GM12873 (cell line): ENCODE data around the gene HSPB6.

ENCODE experiments used
- TF ChIP-seq, protein P1 (sequence below): IDR thresholded peaks from 2 replicates; pipeline ENCODE4 v1.5.1; 2012; ENCODE audit warnings: low read depth, mild to moderate bottlenecking, moderate library complexity, low read length, control low read depth; ENCODE audit not compliant: insufficient read depth; ENCODE audit errors: missing control alignments

HSPB6 gene

DNA sequence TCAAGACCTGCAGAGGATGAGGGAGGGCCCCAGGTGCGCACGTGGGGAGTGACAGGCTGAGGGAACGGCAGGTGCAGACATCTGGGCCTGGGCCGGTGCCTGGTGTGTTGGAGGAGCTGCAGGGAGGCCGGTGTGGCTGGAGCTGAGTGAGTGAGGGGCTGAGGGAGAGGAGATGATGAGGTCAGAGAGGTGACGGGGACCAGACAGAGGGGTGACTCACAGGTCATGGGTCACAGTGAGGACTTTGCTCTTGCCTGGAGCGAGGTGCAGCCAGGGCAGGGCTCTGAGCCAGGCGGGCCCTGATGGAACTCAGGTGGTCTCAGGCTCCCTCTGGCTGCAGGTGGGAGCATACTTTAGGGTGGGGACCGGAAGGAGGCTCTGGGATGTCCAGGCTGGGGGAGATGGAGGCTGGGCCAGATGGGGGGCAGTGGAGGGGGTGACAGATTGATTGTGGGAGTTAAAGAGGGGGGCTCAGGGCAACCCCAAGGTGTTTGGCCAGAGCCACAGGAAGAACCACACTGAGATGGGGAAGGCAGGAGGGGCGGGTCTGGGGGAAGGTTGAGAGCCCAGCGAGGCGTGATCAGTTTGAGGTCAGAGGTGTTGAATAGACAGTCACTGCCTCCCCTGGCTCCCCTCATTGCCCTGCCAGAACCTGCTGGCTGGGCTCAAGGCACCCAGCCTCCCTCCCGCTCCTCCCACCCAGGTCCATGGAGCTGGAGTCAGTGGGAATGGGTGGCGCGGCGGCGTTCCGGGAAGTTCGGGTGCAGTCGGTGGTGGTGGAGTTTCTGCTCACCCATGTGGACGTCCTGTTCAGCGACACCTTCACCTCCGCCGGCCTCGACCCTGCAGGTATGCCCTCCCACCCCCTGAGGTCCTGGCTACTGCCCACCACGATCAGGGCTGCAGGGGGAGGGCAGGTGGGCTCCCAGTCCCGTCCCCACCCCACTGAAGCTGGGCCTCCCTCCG lies 26.9 kb upstream of the HSPB6 start:
- TF ChIP-seq, protein P1, sequence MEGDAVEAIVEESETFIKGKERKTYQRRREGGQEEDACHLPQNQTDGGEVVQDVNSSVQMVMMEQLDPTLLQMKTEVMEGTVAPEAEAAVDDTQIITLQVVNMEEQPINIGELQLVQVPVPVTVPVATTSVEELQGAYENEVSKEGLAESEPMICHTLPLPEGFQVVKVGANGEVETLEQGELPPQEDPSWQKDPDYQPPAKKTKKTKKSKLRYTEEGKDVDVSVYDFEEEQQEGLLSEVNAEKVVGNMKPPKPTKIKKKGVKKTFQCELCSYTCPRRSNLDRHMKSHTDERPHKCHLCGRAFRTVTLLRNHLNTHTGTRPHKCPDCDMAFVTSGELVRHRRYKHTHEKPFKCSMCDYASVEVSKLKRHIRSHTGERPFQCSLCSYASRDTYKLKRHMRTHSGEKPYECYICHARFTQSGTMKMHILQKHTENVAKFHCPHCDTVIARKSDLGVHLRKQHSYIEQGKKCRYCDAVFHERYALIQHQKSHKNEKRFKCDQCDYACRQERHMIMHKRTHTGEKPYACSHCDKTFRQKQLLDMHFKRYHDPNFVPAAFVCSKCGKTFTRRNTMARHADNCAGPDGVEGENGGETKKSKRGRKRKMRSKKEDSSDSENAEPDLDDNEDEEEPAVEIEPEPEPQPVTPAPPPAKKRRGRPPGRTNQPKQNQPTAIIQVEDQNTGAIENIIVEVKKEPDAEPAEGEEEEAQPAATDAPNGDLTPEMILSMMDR, result no peak

DNA sequence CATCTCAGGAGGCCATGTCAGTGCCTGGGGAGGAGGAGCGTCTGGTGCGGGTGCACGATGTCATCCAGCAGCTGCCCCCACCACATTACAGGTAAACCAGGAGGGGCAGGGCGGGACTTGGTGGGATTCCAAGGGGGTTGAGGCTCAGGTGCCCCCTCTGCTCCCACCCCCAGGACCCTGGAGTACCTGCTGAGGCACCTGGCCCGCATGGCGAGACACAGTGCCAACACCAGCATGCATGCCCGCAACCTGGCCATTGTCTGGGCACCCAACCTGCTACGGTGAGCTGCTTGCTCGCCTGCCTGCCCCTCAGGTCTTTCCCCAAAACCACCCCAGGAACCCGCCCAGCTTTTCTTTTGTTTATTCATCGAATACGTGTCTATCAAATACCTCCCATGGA lies 25.8 kb upstream of the HSPB6 start:
- TF ChIP-seq, protein P1, result no peak

DNA sequence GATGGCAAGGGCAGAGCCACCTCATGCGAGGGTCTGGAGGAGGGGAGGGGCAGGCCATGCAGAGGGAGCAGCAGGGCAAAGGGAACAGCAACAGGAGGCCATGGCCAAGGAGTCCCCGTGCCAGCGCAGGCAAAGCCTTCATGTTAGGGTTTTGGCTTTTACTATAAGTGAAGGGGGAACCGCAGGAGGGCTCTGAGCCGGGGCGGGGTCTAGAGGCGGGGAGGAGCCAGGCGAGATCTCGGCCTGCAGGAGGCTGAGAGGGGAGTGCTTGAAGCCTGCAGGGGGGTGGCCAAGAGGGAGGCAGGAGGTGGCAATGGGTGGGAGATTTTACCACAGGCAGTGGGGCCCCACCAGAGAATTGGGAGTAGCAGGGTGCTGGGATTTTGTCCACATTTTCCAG lies 24.8 kb upstream of the HSPB6 start:
- TF ChIP-seq, protein P1, result no peak

DNA sequence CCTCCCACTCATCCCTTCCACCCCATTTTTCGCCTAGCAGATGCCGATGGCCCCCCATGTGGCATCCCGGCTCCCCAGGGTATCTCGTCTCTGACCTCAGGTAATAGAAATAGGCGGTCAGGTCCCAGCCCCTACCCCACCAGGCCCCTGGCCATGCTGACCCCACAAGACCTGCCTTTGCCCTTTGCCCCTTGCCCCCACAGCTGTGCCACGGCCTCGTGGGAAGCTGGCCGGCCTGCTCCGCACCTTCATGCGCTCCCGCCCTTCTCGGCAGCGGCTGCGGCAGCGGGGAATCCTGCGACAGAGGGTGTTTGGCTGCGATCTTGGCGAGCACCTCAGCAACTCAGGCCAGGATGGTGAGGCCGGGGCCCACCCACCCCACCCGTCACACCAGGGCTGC lies 23.9 kb upstream of the HSPB6 start:
- TF ChIP-seq, protein P1, result no peak

- TF ChIP-seq, protein P1, result no peak
Measured at GRCh38 chr19:35780058-35780457, 23.2 kb upstream of the HSPB6 start.

DNA sequence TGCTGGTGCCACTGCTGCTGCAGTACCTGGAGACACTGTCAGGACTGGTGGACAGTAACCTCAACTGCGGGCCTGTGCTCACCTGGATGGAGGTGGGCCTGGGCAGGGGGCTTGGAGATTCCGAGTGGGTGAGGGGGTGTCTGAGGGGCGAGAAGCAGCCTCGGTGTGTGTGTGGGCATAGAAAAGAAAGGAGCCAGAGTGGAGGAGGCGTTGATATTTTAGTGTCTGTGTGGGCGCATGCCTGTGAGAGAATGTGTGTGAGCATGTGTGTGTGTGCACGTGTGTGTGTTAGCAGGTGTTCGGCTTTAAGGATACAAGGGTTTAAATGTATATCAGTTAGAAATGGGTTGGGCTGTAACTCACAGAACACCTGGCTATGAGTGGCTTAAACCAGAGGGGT lies 22.2 kb upstream of the HSPB6 start:
- TF ChIP-seq, protein P1, result no peak

- TF ChIP-seq, protein P1, result no peak
Measured at GRCh38 chr19:35777961-35778360, 21.1 kb upstream of the HSPB6 start.
